GM12878 (cell line): Measurements from ENCODE around the gene LGI4.

Experiments
- BHLHE40 ChIP-seq, 2 experiments: fragments of 450-650 bp in 1 of 2; IDR thresholded peaks; 2 replicates each; pipeline ENCODE4 v1.6.1; 2011 to 2017; ENCODE audit warnings: low read depth in 2 of 2, borderline replicate concordance in 1 of 2, improper control_type of control experiment in 1 of 2, low read length in 1 of 2, mild to moderate bottlenecking in 1 of 2
- CBFB ChIP-seq: IDR thresholded peaks from 2 replicates; pipeline ENCODE4 v1.6.1; 2016; ENCODE audit warnings: antibody characterized with exemption, low read depth
- CHD1 ChIP-seq: IDR thresholded peaks from 2 replicates; pipeline ENCODE4 v1.6.1; 2012; ENCODE audit warnings: low read depth, low read length, improper control_type of control experiment
- CREM ChIP-seq: IDR thresholded peaks from 2 replicates; pipeline ENCODE4 v1.6.1; 2014; ENCODE audit warnings: antibody characterized with exemption, low read depth
- CTCF ChIP-seq, 3 experiments: IDR thresholded peaks in 2 of 3; conservative IDR thresholded peaks in 1 of 3; 2 replicates each; pipeline ENCODE4 v1.5.1; 2011; ENCODE audit warnings: low read depth in 3 of 3, low read length in 3 of 3, mild to moderate bottlenecking in 3 of 3, control low read depth in 2 of 3, moderate library complexity in 2 of 3, inconsistent platforms in 1 of 3, mixed read lengths in 1 of 3; ENCODE audit not compliant: control insufficient read depth in 2 of 3, insufficient read depth in 1 of 3; ENCODE audit errors: extremely low read depth in 1 of 3
- EZH2 ChIP-seq: IDR thresholded peaks from 2 replicates; pipeline ENCODE4 v1.6.1; 2012; ENCODE audit warnings: low read depth, mild to moderate bottlenecking, control low read depth, inconsistent platforms, low read length, borderline replicate concordance; ENCODE audit not compliant: control insufficient read depth
- HCFC1 ChIP-seq: fragments of 150-350 bp; IDR thresholded peaks from 2 replicates; pipeline ENCODE4 v1.6.1; 2014; ENCODE audit warnings: low read length
- HDAC6 ChIP-seq: fragments of 200-600 bp; sonication (generic); IDR thresholded peaks from one replicate; pipeline ENCODE4 v1.8.0; 2017; ENCODE audit warnings: antibody characterized with exemption; ENCODE audit not compliant: unreplicated experiment
- IKZF1 ChIP-seq: fragments of 450-650 bp; conservative IDR thresholded peaks from 2 replicates; pipeline ENCODE4 v1.6.1; 2017; ENCODE audit warnings: antibody characterized with exemption, mild to moderate bottlenecking
- IRF3 ChIP-seq: fragments of 450-650 bp; IDR thresholded peaks from 2 replicates; pipeline ENCODE4 v1.6.1; 2014; ENCODE audit warnings: mild to moderate bottlenecking
- REST ChIP-seq: IDR thresholded peaks from 2 replicates; pipeline ENCODE4 v1.6.1; 2012; ENCODE audit warnings: mild to moderate bottlenecking, low read depth, low read length
- RFX5 ChIP-seq: IDR thresholded peaks from 2 replicates; pipeline ENCODE4 v1.6.1; 2011; ENCODE audit warnings: low read depth, low read length, improper control_type of control experiment
- ZBTB33 ChIP-seq: fragments of 450-650 bp; IDR thresholded peaks from 2 replicates; pipeline ENCODE4 v1.6.1; 2017; ENCODE audit warnings: mild to moderate bottlenecking
- ZNF24 ChIP-seq: fragments of 450-650 bp; IDR thresholded peaks from 2 replicates; pipeline ENCODE4 v1.6.1; 2017; ENCODE audit warnings: antibody characterized with exemption, mild to moderate bottlenecking

- TF ChIP-seq ZBTB33 (no peak), REST (no peak), HCFC1 (no peak), BHLHE40 (IDR thresholded peaks at IDR 0.05; ENCODE audit: borderline replicate concordance in 1 of 2, low read depth in 2 of 2, low read length in 1 of 2) (no peak), EZH2 (no peak), CTCF (IDR thresholded peaks at IDR 0.05 in 2 of 3, conservative IDR thresholded peaks at IDR 0.05 in 1 of 3; ENCODE audit: control insufficient read depth in 2 of 3, extremely low read depth in 1 of 3, insufficient read depth in 1 of 3, low read depth in 3 of 3, low read length in 3 of 3) (no peak), IRF3 (no peak), HDAC6 (no peak), CREM (no peak), RFX5 (no peak), IKZF1 (no peak), ZNF24 (no peak), CBFB (no peak), CHD1 (no peak)
Measured at GRCh38 chr19:35143818-35144217, 9.0 kb upstream of the LGI4 start.
